ENCODE measurements around the gene VPS41. TPM values are rescaled to one million over a fixed set of nuclear protein-coding genes. Genes with fewer than 3 reads are reported as not detected.

VPS41 gene
- total and polyA plus RNA-seq, 11 donors: 6.0 to 55.8 (median 42.8) TPM

GRCh38 chr7:38940774-38941173 lies 31.8 kb upstream of the VPS41 start:
- intact Hi-C loops (cut with DNase I): loop anchor here in 1 of 10 donors (10.0 kb wide), 1 partner anchor 574 kb away; no protein-coding TSS in a partner anchor
- DNase-seq: no peak
- Histone ChIP-seq H3K27me3 (no peaks in the 10 kb centered on the region), H3K9me3 (no peaks in the 10 kb centered on the region), H3K4me3 (no peak overlapping the region), H3K27ac (no peak overlapping the region), H3K4me1 (no peaks in the 10 kb centered on the region), H3K36me3 (no peaks in the 10 kb centered on the region)
- 81 to 90% (median 88%) methylated on average over 3 of the region's 3 CpGs for WGBS, 4 donors
- TF ChIP-seq CTCF (IDR thresholded peaks at IDR 0.05): no peak
- no peak for ATAC-seq

- ATAC-seq (no peak), DNase-seq (no peak)
- Histone ChIP-seq H3K9me3 (no peaks in the 10 kb centered on the region), H3K36me3 (no peaks in the 10 kb centered on the region), H3K4me3 (no peak overlapping the region), H3K27ac (no peak overlapping the region), H3K27me3 (no peaks in the 10 kb centered on the region), H3K4me1 (no peaks in the 10 kb centered on the region)
- WGBS, 4 donors: 70 to 78% (median 73%) methylated on average over 4 of the region's 4 CpGs
- no peak for TF ChIP-seq CTCF (IDR thresholded peaks at IDR 0.05)
- TF ChIP-seq POLR2A (IDR thresholded peaks at IDR 0.05): no peak
- intact Hi-C loops (cut with DNase I): loop anchor here in 5 of 10 donors (5.0 to 10.0 kb wide), 5 partner anchors 134 to 579 kb away; no protein-coding TSS in a partner anchor
Observed at GRCh38 chr7:38938589-38938988, 29.6 kb upstream of the VPS41 start.

- TF ChIP-seq POLR2A (IDR thresholded peaks at IDR 0.05): no peak
- TF ChIP-seq CTCF (IDR thresholded peaks at IDR 0.05): no peak
- no peak overlapping the region for H3K4me3 ChIP-seq
- H3K9me3 ChIP-seq: no peaks in the 10 kb centered on the region
- WGBS, 4 donors: 51 to 68% (median 63%) methylated on average over 1 of the region's 1 CpG
- ATAC-seq (no peak), DNase-seq (no peak)
- intact Hi-C loops (cut with DNase I): loop anchor here in 5 of 10 donors (5.0 to 10.0 kb wide), 5 partner anchors 133 to 579 kb away; no protein-coding TSS in a partner anchor
- H3K27ac ChIP-seq: no peak overlapping the region
- no peaks in the 10 kb centered on the region for H3K36me3 ChIP-seq
- H3K27me3 ChIP-seq: no peaks in the 10 kb centered on the region
- H3K4me1 ChIP-seq: no peaks in the 10 kb centered on the region
Observed at GRCh38 chr7:38938001-38938485, 29.1 kb upstream of the VPS41 start.

GRCh38 chr7:38936641-38937040 lies 27.6 kb upstream of the VPS41 start:
- no peak overlapping the region for H3K4me3 ChIP-seq
- no peaks in the 10 kb centered on the region for H3K4me1 ChIP-seq
- intact Hi-C loops (cut with DNase I): loop anchor here in 5 of 10 donors (5.0 to 10.0 kb wide), 5 partner anchors 132 to 581 kb away; no protein-coding TSS in a partner anchor
- 74 to 86% (median 80%) methylated on average over 1 of the region's 1 CpG for WGBS, 4 donors
- ATAC-seq: no peak
- TF ChIP-seq POLR2A (IDR thresholded peaks at IDR 0.05): no peak
- no peak for TF ChIP-seq CTCF (IDR thresholded peaks at IDR 0.05)
- H3K27ac ChIP-seq: no peak overlapping the region
- DNase-seq: no peak
- no peaks in the 10 kb centered on the region for H3K9me3 ChIP-seq
- H3K36me3 ChIP-seq: no peaks in the 10 kb centered on the region
- H3K27me3 ChIP-seq: no peaks in the 10 kb centered on the region
